ENCODE data around the gene SAMM50.

The SAMM50 gene

DNA sequence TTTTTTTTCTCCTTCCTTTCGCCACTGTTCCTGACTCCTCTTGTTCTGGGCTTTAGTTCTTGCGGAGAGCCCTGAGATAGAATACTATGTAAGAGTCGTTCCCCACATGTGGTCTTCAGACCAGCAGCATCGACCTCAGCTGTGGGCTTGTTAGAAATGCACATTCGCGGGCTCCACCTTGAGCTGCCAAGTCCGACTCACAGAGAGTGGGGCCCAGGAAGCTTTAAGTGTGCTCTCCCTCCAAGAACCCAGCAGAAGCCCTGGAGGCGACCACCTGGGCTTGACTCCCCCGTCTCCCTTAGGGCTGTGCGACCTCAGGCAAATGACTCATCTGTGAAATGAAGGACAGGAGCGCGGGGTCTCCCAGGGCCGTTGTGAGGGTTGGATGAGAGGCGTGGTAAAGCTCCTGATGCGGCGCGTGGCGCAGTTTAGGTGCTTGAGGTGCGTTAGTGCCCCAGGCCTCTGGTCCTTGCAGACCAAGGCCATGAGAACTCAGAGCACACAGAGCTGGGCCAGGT, 18.8 kb downstream of the SAMM50 start:
- Histone ChIP-seq H3K4me3 (replicated peaks; ENCODE audit: low read depth, low read length) (no peak overlapping the region), H3K27me3 (replicated peaks; ENCODE audit: control insufficient read depth, insufficient read depth, low read length) (no peaks in the 10 kb centered on the region), H3K36me3 (ENCODE audit: control insufficient read depth, insufficient read depth, low read length) (peaks cover 22% of the 10 kb centered on the region)
- TF ChIP-seq, protein P1, sequence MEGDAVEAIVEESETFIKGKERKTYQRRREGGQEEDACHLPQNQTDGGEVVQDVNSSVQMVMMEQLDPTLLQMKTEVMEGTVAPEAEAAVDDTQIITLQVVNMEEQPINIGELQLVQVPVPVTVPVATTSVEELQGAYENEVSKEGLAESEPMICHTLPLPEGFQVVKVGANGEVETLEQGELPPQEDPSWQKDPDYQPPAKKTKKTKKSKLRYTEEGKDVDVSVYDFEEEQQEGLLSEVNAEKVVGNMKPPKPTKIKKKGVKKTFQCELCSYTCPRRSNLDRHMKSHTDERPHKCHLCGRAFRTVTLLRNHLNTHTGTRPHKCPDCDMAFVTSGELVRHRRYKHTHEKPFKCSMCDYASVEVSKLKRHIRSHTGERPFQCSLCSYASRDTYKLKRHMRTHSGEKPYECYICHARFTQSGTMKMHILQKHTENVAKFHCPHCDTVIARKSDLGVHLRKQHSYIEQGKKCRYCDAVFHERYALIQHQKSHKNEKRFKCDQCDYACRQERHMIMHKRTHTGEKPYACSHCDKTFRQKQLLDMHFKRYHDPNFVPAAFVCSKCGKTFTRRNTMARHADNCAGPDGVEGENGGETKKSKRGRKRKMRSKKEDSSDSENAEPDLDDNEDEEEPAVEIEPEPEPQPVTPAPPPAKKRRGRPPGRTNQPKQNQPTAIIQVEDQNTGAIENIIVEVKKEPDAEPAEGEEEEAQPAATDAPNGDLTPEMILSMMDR (IDR thresholded peaks at IDR 0.05; ENCODE audit: insufficient read depth, low read length, poor library complexity, severe bottlenecking), result no peak
- DNase-seq (ENCODE audit: extremely low read depth, insufficient read length), result no peak

DNA sequence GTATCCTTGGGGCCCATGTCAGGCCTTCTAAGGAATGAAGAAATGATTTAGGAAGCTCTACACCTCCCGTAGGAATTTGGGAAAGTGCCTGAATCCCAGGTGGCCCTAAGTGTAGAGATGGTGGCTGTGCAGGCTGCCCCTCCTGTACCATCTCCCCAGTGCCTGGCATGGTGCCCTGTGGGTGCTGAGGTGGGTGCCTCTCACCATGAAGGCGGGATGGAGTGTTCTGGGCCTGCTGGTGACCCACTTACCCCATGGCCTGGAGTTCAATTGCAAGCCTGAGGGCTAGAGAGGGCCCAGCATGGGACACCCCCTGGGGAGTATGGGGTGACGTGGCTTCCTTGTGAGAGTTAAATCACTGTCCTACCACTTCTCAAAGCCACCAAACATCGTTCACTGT, 19.8 kb downstream of the SAMM50 start:
- Histone ChIP-seq H3K27me3 (replicated peaks; ENCODE audit: control insufficient read depth, insufficient read depth, low read length) (no peaks in the 10 kb centered on the region), H3K4me3 (replicated peaks; ENCODE audit: low read depth, low read length) (no peak overlapping the region), H3K36me3 (ENCODE audit: control insufficient read depth, insufficient read depth, low read length) (peaks cover 29% of the 10 kb centered on the region)
- DNase-seq (ENCODE audit: extremely low read depth, insufficient read length), result no peak
- TF ChIP-seq, protein P1 (IDR thresholded peaks at IDR 0.05; ENCODE audit: insufficient read depth, low read length, poor library complexity, severe bottlenecking), result no peak

DNA sequence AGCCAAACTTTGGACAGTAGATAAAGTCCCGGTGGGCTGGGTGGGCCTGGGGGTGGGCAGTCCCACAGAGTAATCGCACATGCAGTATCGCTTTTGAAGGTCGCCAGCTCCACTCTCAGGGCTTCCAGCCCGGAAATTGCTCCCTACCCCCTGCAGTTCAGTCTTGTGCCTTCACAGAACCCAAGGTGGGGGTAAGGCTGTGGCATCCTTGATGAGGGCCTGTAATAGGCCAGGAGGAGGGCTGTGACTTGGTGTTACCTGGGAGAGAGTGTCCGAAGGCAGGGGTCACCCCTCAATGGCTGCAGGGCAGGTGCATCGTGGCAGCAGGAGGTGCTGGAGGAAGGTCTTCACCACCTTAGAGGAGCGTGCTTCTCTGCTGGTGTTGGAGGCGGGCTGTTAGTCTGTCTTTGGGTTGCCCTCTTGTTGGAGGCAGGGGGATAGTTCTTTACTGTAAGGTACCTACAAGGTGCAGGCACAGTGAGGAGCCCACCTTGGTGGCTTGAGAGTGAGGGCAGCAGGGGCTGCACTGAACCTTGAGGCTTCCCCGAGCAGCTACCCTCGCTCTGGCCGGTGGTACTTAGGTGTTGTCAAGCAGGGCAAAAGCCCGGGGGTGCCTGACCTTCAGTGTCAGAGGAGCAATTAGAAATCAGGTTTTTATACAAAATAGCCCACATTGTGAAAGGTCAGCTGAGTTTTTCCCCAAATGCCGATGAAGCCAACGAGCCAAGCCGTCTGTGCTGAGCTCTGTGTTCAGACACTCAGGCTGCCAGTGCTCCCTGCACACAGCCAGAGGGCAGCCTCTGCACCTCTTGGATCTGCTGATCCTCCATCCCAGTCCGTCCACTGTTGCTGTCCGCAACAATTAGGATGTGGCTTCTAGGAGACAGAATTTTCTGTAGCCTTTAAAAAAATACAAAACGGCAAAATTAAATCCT, 21.9 kb downstream of the SAMM50 start:
- H3K4me3 ChIP-seq (replicated peaks; ENCODE audit: low read depth, low read length), result no peak overlapping the region
- H3K36me3 ChIP-seq (ENCODE audit: control insufficient read depth, insufficient read depth, low read length), result peaks cover 31% of the 10 kb centered on the region
- TF ChIP-seq, protein P1 (IDR thresholded peaks at IDR 0.05; ENCODE audit: insufficient read depth, low read length, poor library complexity, severe bottlenecking), result no peak
- DNase-seq (ENCODE audit: extremely low read depth, insufficient read length), result no peak
- H3K27me3 ChIP-seq (replicated peaks; ENCODE audit: control insufficient read depth, insufficient read depth, low read length), result no peaks in the 10 kb centered on the region

DNA sequence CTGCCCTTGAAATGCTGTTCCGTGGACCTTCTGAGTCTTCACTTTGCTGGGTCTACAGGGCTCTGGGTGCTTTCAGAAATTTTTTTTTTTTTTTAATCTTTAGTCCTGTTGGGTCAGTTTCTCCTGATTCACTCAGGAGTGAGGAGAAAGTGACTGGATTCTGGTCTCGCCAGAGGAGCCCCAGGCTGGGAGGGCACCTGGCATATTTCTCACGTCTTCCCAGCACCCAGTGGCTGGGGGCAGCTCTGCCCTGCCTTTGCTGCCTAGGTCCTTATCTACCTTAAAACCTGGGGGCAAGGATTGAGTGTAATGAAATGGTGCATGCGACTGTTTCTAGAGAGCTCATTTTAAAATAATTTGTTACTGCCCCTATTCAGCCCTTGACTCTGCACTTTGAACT, 23.3 kb downstream of the SAMM50 start:
- Histone ChIP-seq H3K36me3 (ENCODE audit: control insufficient read depth, insufficient read depth, low read length) (peaks cover 30% of the 10 kb centered on the region), H3K4me3 (replicated peaks; ENCODE audit: low read depth, low read length) (no peak overlapping the region)
- TF ChIP-seq, protein P1 (IDR thresholded peaks at IDR 0.05; ENCODE audit: insufficient read depth, low read length, poor library complexity, severe bottlenecking), result no peak

DNA sequence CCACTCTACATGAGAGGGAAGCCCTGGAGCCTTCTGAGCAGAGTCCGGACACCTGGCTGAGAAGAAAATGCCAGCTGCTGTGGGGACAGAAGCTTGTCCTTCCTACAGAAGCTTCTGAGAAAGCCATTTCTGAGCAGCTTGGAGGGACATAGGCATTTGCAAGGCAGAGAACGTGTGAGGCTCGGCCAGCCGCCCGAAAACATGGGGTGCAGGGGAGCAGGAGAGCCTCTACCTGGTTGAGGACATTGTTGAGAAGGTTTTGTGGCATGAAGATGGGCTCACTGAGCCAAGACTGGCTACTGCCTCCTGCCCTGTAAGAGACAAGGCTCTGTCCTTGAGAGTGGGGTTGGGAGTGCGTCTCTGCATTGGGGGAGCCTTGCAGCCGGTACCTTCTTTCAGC, 25.3 kb downstream of the SAMM50 start:
- Histone ChIP-seq H3K36me3 (ENCODE audit: control insufficient read depth, insufficient read depth, low read length) (peaks cover 35% of the 10 kb centered on the region), H3K4me3 (replicated peaks; ENCODE audit: low read depth, low read length) (no peak overlapping the region), H3K27me3 (replicated peaks; ENCODE audit: control insufficient read depth, insufficient read depth, low read length) (no peaks in the 10 kb centered on the region)
- TF ChIP-seq, protein P1 (IDR thresholded peaks at IDR 0.05; ENCODE audit: insufficient read depth, low read length, poor library complexity, severe bottlenecking), result no peak
- DNase-seq (ENCODE audit: extremely low read depth, insufficient read length), result no peak

More for the DNA sequence above, 23.3 kb downstream of the SAMM50 start:
- no peaks in the 10 kb centered on the region for H3K27me3 ChIP-seq (replicated peaks; ENCODE audit: control insufficient read depth, insufficient read depth, low read length)
- no peak for DNase-seq (ENCODE audit: extremely low read depth, insufficient read length)

Measured in GM06990 (cell line).